Neuronal stem cell (in vitro differentiated cells): ENCODE data around the gene PCMT1.

ENCODE experiments used
- DNase-seq: peaks from one replicate; pipeline ENCODE4 v3.0.0-alpha.2; 2013; ENCODE audit warnings: low spot score
- H2AFZ ChIP-seq: one replicate; pipeline ENCODE4 v1.6.1; 2013; ENCODE audit warnings: mild to moderate bottlenecking, low read length, inconsistent platforms
- H2AK5ac ChIP-seq: 2 replicates; pipeline ENCODE4 v1.6.1; 2013; ENCODE audit warnings: low read depth, mild to moderate bottlenecking, inconsistent platforms, low read length, moderate library complexity, mixed read lengths
- H2BK120ac ChIP-seq: 2 replicates; pipeline ENCODE4 v1.6.1; 2013; ENCODE audit warnings: low read depth, mild to moderate bottlenecking, inconsistent platforms, low read length, moderate library complexity, mixed read lengths
- H2BK12ac ChIP-seq: one replicate; pipeline ENCODE4 v1.6.1; 2013; ENCODE audit warnings: low read length, inconsistent platforms
- H2BK15ac ChIP-seq: 2 replicates; pipeline ENCODE4 v1.6.1; 2013; ENCODE audit warnings: mild to moderate bottlenecking, low read length, inconsistent platforms, mixed read lengths
- H2BK5ac ChIP-seq: one replicate; pipeline ENCODE4 v1.6.1; 2013; ENCODE audit warnings: inconsistent platforms, mild to moderate bottlenecking, low read length, moderate library complexity
- H3K14ac ChIP-seq: one replicate; pipeline ENCODE4 v1.6.1; 2013; ENCODE audit warnings: low read length, inconsistent platforms
- H3K18ac ChIP-seq: 2 replicates; pipeline ENCODE4 v1.6.1; 2013; ENCODE audit warnings: low read length, inconsistent platforms
- H3K23ac ChIP-seq: 2 replicates; pipeline ENCODE4 v1.6.1; 2013; ENCODE audit warnings: low read depth, mild to moderate bottlenecking, mixed read lengths, low read length, inconsistent platforms; ENCODE audit not compliant: poor library complexity
- H3K27ac ChIP-seq: replicated peaks from 3 replicates; pipeline ENCODE4 v1.5.1; 2013; ENCODE audit warnings: low read length, inconsistent platforms
- H3K27me3 ChIP-seq, 3 experiments: 2 replicates each; pipeline ENCODE4 v1.6.1; 2013; ENCODE audit warnings: low read length in 3 of 3, mild to moderate bottlenecking in 2 of 3, inconsistent platforms in 1 of 3, low read depth in 1 of 3, mixed read lengths in 1 of 3, moderate library complexity in 1 of 3; ENCODE audit not compliant: control insufficient read depth in 3 of 3, insufficient read depth in 3 of 3
- H3K36me3 ChIP-seq, 2 donors: replicated peaks in 1 of 2; 2 replicates each; pipeline ENCODE4 v1.6.1; 2013; ENCODE audit warnings: low read length in 2 of 2; ENCODE audit not compliant: control insufficient read depth in 2 of 2, insufficient read depth in 2 of 2
- H3K4ac ChIP-seq: 2 replicates; pipeline ENCODE4 v1.6.1; 2013; ENCODE audit warnings: inconsistent platforms, mild to moderate bottlenecking, low read length, moderate library complexity
- H3K4me1 ChIP-seq, 2 donors: 1 replicate in 1 of 2; 2 replicates in 1 of 2; pipeline ENCODE4 v1.6.1; 2013; ENCODE audit warnings: low read length in 2 of 2, low read depth in 1 of 2; ENCODE audit not compliant: control insufficient read depth in 2 of 2, insufficient read depth in 1 of 2
- H3K4me2 ChIP-seq: one replicate; pipeline ENCODE4 v1.6.1; 2013; ENCODE audit warnings: mild to moderate bottlenecking, low read length, inconsistent platforms; ENCODE audit not compliant: insufficient read depth, poor library complexity, severe bottlenecking
- H3K4me3 ChIP-seq, 2 donors: 2 replicates each; pipeline ENCODE4 v1.5.1; 2013; ENCODE audit warnings: low read length in 2 of 2, mild to moderate bottlenecking in 2 of 2, inconsistent platforms in 1 of 2, moderate library complexity in 1 of 2
- H3K79me1 ChIP-seq: one replicate; pipeline ENCODE4 v1.6.1; 2013; ENCODE audit warnings: low read depth, mild to moderate bottlenecking, inconsistent platforms, low read length, moderate library complexity
- H3K9ac ChIP-seq: one replicate; pipeline ENCODE4 v1.6.1; 2013; ENCODE audit warnings: mild to moderate bottlenecking, low read depth, low read length, inconsistent platforms; ENCODE audit not compliant: poor library complexity
- H3K9me3 ChIP-seq, 2 donors: replicated peaks in 1 of 2; 2 replicates each; pipeline versions ENCODE3 to v1.6.1; 2013; ENCODE audit warnings: low read length in 2 of 2, mild to moderate bottlenecking in 2 of 2, inconsistent platforms in 1 of 2, low read depth in 1 of 2, mixed read lengths in 1 of 2, moderate library complexity in 1 of 2; ENCODE audit not compliant: control insufficient read depth in 2 of 2, insufficient read depth in 1 of 2
- H4K8ac ChIP-seq: one replicate; pipeline ENCODE4 v1.6.1; 2013; ENCODE audit warnings: low read depth, mild to moderate bottlenecking, inconsistent platforms, low read length, moderate library complexity
- H4K91ac ChIP-seq: one replicate; pipeline ENCODE4 v1.6.1; 2013; ENCODE audit warnings: low read length, low read depth, mild to moderate bottlenecking, inconsistent platforms; ENCODE audit not compliant: poor library complexity
- WGBS, 2 donors: extraction: QIAGEN DNeasy Blood & Tissue Kit; methylation state at CpG; one replicate each; pipeline ENCODE4 v1.1.7; 2013; ENCODE audit warnings: missing lambda C conversion rate in 2 of 2, mixed read lengths in 1 of 2; ENCODE audit not compliant: insufficient read length in 2 of 2, insufficient replicate concordance in 1 of 2; ENCODE audit errors: extremely low coverage in 2 of 2; 5-methylcytosine and 5-hydroxymethylcytosine counted together

The PCMT1 gene

DNA sequence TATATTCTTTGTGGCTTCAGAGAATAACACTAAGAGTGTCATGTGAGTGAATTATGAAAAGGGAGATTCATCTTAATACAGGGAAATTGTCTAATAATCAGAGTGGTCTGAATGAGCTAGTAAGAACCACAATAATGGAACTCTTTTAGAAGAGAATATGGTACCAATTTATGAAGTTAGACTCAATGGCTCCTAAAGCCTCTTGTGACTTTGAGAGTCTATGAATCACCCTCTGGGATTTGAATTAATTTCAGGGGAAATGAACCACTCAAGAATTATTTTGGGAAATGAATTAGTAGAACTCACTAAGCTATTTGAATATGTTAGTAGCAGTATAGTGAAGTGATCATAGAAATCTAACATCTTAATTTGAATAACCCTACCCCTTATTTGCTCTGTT, 14.3 kb downstream of the PCMT1 start:
- no peak overlapping the region for H3K4me3 ChIP-seq

GRCh38 chr6:149766156-149766769, 16.7 kb downstream of the PCMT1 start:
- H3K4me3 ChIP-seq: no peak overlapping the region
- no peak overlapping the region for H2AK5ac ChIP-seq
- no peak overlapping the region for H3K4me2 ChIP-seq
- no peak for DNase-seq
- H2BK5ac ChIP-seq: no peak overlapping the region
- no peaks in the 10 kb centered on the region for H3K4me1 ChIP-seq
- H4K8ac ChIP-seq: no peak overlapping the region
- H3K27ac ChIP-seq: no peak overlapping the region
- no peak overlapping the region for H2BK15ac ChIP-seq
- no peak overlapping the region for H2BK12ac ChIP-seq
- H3K23ac ChIP-seq: no peak overlapping the region
- H4K91ac ChIP-seq: no peak overlapping the region
- no peaks in the 10 kb centered on the region for H3K27me3 ChIP-seq
- H3K4ac ChIP-seq: no peak overlapping the region
- peaks cover 0 to 26% of the 10 kb centered on the region in 2 donors for H3K36me3 ChIP-seq
- no peak overlapping the region for H3K14ac ChIP-seq
- no peak overlapping the region for H3K18ac ChIP-seq
- peaks cover 0 to 14% of the 10 kb centered on the region in 2 donors for H3K9me3 ChIP-seq
- no peak overlapping the region for H3K9ac ChIP-seq
- H3K79me1 ChIP-seq: no peaks in the 10 kb centered on the region
- no peak overlapping the region for H2AFZ ChIP-seq
- no CpG with 5 or more reads among the region's 3 CpGs for WGBS, 2 donors
- H2BK120ac ChIP-seq: no peak overlapping the region

More for the DNA sequence above, 14.3 kb downstream of the PCMT1 start:
- peaks cover 0 to 14% of the 10 kb centered on the region in 2 donors for H3K9me3 ChIP-seq
- H3K27ac ChIP-seq: no peak overlapping the region
- H4K8ac ChIP-seq: no peak overlapping the region
- no peak overlapping the region for H3K4me2 ChIP-seq
- H3K27me3 ChIP-seq: no peaks in the 10 kb centered on the region
- H3K4ac ChIP-seq: no peak overlapping the region
- no peak overlapping the region for H3K23ac ChIP-seq
- H2BK15ac ChIP-seq: no peak overlapping the region
- no peak overlapping the region for H2BK12ac ChIP-seq
- H4K91ac ChIP-seq: no peak overlapping the region
- H3K9ac ChIP-seq: no peak overlapping the region
- no peaks in the 10 kb centered on the region for H3K4me1 ChIP-seq
- peaks cover 0 to 32% of the 10 kb centered on the region in 2 donors for H3K36me3 ChIP-seq
- no peak overlapping the region for H2AK5ac ChIP-seq
- no peak overlapping the region for H2AFZ ChIP-seq
- DNase-seq: no peak
- no peak overlapping the region for H3K18ac ChIP-seq
- no peak overlapping the region for H2BK120ac ChIP-seq
- H3K14ac ChIP-seq: no peak overlapping the region
- no peak overlapping the region for H2BK5ac ChIP-seq
- H3K79me1 ChIP-seq: no peaks in the 10 kb centered on the region

- Histone ChIP-seq H2BK120ac (no peak overlapping the region), H2AK5ac (no peak overlapping the region), H3K27me3 (no peaks in the 10 kb centered on the region), H2AFZ (no peak overlapping the region), H3K4me3 (no peak overlapping the region), H3K9ac (no peak overlapping the region), H3K4ac (no peak overlapping the region), H3K18ac (no peak overlapping the region), H3K27ac (no peak overlapping the region), H2BK5ac (no peak overlapping the region), H3K9me3 (peaks cover 0 to 16% of the 10 kb centered on the region in 2 donors), H3K23ac (no peak overlapping the region), H4K91ac (no peak overlapping the region), H2BK15ac (no peak overlapping the region), H3K36me3 (peaks cover 4 to 50% of the 10 kb centered on the region in 2 donors), H3K14ac (no peak overlapping the region), H3K4me1 (no peaks in the 10 kb centered on the region), H4K8ac (no peak overlapping the region), H3K4me2 (no peak overlapping the region), H3K79me1 (no peaks in the 10 kb centered on the region), H2BK12ac (no peak overlapping the region)
- no peak for DNase-seq
- no CpG with 5 or more reads among the region's 2 CpGs for WGBS, 2 donors
These were observed 20.1 kb downstream of the PCMT1 start for GRCh38 chr6:149769676-149770075.

- H3K14ac ChIP-seq: no peak overlapping the region
- H3K36me3 ChIP-seq: peaks cover 4 to 54% of the 10 kb centered on the region in 2 donors
- H3K9me3 ChIP-seq: peaks cover 0 to 7% of the 10 kb centered on the region in 2 donors
- no peak overlapping the region for H2AK5ac ChIP-seq
- no CpG with 5 or more reads among the region's 3 CpGs for WGBS, 2 donors
- no peaks in the 10 kb centered on the region for H3K79me1 ChIP-seq
- H3K4me1 ChIP-seq: no peaks in the 10 kb centered on the region
- H3K4me3 ChIP-seq: no peak overlapping the region
- no peaks in the 10 kb centered on the region for H3K27me3 ChIP-seq
- no peak overlapping the region for H4K91ac ChIP-seq
- H3K4me2 ChIP-seq: no peak overlapping the region
- H2BK12ac ChIP-seq: no peak overlapping the region
- H4K8ac ChIP-seq: no peak overlapping the region
- H2AFZ ChIP-seq: no peak overlapping the region
- H3K23ac ChIP-seq: no peak overlapping the region
- DNase-seq: no peak
- no peak overlapping the region for H2BK15ac ChIP-seq
- H2BK5ac ChIP-seq: no peak overlapping the region
- H3K27ac ChIP-seq: no peak overlapping the region
- H2BK120ac ChIP-seq: no peak overlapping the region
- H3K4ac ChIP-seq: no peak overlapping the region
- H3K18ac ChIP-seq: no peak overlapping the region
- H3K9ac ChIP-seq: no peak overlapping the region
These were observed 21.6 kb downstream of the PCMT1 start for GRCh38 chr6:149771185-149771584.
